Measurements from ENCODE around the gene GOLGA8A. TPM values are rescaled to one million over a fixed set of nuclear protein-coding genes. Genes with fewer than 3 reads are reported as not detected.

GOLGA8A gene
- total RNA-seq, 1 donor from 2014 or later: 14.3 TPM

DNA sequence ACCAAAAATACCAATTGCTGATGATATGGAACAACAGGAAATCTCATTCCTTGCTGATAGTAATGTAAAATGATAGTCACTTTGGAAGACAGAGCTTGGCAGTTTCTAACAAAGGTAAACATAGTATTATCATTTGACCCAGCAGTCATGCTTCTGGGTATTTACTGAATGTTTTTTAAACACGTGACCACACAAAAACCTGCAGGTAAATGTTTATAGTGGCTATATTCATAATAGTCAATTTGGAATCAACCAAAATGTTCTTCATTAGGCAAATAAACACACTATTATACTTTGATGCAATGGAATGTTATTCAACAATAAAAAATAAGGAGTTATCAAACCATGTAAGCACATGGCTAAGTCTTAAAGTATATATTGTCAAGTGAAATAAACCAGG lies 24.1 kb upstream of the GOLGA8A start:
- no peak overlapping the region for H3K4me3 ChIP-seq (ENCODE audit: low read depth, low read length)
- TF ChIP-seq, protein P1, sequence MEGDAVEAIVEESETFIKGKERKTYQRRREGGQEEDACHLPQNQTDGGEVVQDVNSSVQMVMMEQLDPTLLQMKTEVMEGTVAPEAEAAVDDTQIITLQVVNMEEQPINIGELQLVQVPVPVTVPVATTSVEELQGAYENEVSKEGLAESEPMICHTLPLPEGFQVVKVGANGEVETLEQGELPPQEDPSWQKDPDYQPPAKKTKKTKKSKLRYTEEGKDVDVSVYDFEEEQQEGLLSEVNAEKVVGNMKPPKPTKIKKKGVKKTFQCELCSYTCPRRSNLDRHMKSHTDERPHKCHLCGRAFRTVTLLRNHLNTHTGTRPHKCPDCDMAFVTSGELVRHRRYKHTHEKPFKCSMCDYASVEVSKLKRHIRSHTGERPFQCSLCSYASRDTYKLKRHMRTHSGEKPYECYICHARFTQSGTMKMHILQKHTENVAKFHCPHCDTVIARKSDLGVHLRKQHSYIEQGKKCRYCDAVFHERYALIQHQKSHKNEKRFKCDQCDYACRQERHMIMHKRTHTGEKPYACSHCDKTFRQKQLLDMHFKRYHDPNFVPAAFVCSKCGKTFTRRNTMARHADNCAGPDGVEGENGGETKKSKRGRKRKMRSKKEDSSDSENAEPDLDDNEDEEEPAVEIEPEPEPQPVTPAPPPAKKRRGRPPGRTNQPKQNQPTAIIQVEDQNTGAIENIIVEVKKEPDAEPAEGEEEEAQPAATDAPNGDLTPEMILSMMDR (conservative IDR thresholded peaks at IDR 0.05; ENCODE audit: low read depth, low read length): no peak
- no peak for DNase-seq (ENCODE audit: low read depth)

DNA sequence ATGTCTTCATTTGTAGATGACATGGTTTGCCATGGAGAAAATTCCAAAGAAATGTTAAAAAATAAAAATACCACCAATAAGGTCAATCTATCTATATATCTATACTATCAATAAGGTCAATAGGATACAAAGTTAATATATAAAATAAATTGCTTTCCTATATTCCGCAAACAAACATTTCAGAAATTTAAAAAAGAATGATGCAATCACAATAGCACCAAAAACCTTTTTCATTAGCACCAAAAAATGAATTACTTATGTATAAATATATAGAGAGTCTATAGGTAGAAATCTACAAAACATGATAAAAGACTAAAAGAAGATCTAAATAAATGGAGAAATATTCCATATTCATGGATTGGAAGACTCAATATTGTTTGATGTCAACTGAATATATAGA lies 22.8 kb upstream of the GOLGA8A start:
- DNase-seq (ENCODE audit: low read depth): no peak
- H3K4me3 ChIP-seq (ENCODE audit: low read depth, low read length): no peak overlapping the region
- TF ChIP-seq, protein P1 (conservative IDR thresholded peaks at IDR 0.05; ENCODE audit: low read depth, low read length): no peak

DNA sequence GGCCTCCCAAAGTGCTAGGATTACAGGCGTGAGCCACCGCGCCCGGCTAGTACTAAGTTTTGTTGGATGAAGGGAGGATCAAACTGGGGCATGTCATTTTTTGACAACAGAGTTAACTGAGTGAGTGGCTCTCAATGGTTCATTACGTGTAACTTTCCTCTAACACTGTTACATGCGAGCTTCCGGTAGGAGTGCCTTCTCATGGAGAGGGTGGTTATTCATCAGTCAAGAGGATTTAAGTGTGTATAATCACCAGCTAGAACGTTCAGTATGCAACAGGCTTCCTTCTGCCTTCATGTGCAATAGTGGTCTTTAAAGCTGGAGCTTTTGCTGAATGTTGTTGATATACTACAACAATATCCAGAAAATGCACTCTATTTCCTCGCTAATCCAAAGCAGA lies 19.1 kb upstream of the GOLGA8A start:
- no peak for DNase-seq (ENCODE audit: low read depth)
- TF ChIP-seq, protein P1 (conservative IDR thresholded peaks at IDR 0.05; ENCODE audit: low read depth, low read length): no peak
- H3K4me3 ChIP-seq (ENCODE audit: low read depth, low read length): no peak overlapping the region

DNA sequence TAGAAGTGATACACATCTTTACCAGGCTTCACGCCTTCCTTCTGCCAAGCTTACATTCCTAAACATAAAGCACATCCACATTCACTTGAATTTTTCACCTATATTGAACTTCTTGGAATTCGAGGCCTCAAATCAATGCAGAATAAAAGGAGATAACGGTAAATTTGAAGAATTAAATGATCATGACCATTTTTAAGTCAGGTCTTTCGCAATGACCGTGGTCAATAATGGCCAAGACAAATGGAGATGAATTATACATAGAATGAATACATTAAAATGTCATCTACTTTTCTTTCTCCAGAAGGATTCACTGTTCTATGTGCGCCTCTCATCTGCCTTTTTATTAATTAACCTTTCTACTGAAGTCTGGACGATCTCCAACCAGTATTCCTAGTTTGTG lies 5.3 kb upstream of the GOLGA8A start:
- TF ChIP-seq, protein P1 (conservative IDR thresholded peaks at IDR 0.05; ENCODE audit: low read depth, low read length): no peak

DNA sequence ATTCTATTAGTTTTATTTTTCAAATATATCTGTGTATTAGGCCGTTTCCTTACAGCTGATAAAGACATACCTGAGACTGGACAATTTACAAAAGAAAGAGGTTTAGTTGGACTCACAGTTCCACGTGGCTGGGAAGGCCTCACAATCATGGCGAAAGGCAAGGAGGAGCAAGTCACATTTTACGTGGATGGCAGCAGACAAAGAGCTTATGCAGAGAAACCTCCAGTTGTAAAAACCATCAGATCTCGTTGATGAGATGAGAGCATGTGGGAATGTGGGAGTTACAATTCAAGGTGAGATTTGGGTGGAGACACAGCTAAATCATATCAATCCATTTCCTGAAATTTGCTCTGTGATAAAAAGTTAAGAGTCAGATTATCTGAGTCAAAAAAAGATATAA lies 2.3 kb upstream of the GOLGA8A start:
- DNase-seq (ENCODE audit: low read depth): no peak
- H3K4me3 ChIP-seq (ENCODE audit: low read depth, low read length): no peak overlapping the region
- TF ChIP-seq, protein P1 (conservative IDR thresholded peaks at IDR 0.05; ENCODE audit: low read depth, low read length): no peak

More for the DNA sequence above, 5.3 kb upstream of the GOLGA8A start:
- H3K4me3 ChIP-seq (ENCODE audit: low read depth, low read length): no peak overlapping the region
- no peak for DNase-seq (ENCODE audit: low read depth)

DNA sequence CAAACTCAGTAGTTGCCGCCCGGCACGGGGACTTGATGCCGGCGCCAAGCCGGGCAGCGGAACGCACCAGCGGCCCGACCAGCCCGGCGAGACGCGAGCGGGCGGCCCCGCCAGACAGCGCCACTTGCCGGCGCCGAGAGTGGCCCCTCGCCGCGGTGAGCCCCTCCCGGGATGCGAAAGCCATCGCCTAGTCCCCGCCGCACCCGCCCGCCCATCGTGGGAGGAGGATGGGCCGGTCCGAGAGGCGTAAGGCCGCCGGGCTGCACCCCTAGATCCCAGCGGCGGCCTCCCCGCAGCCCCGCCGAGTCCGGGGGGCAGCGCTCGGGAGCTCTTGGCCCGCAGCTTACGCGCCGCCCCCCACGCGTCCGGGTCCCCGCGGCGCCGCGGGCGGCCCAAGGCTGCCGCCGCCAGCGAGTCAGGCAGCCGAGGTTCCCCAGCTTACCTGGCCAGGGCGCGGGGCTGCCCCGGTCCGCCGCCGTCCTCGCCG lies 609 bp downstream of the GOLGA8A start:
- H3K4me3 ChIP-seq (ENCODE audit: low read depth, low read length): peak overlapping the region; percentile 56
- DNase-seq (ENCODE audit: low read depth): no peak
- TF ChIP-seq, protein P1 (conservative IDR thresholded peaks at IDR 0.05; ENCODE audit: low read depth, low read length): no peak

DNA sequence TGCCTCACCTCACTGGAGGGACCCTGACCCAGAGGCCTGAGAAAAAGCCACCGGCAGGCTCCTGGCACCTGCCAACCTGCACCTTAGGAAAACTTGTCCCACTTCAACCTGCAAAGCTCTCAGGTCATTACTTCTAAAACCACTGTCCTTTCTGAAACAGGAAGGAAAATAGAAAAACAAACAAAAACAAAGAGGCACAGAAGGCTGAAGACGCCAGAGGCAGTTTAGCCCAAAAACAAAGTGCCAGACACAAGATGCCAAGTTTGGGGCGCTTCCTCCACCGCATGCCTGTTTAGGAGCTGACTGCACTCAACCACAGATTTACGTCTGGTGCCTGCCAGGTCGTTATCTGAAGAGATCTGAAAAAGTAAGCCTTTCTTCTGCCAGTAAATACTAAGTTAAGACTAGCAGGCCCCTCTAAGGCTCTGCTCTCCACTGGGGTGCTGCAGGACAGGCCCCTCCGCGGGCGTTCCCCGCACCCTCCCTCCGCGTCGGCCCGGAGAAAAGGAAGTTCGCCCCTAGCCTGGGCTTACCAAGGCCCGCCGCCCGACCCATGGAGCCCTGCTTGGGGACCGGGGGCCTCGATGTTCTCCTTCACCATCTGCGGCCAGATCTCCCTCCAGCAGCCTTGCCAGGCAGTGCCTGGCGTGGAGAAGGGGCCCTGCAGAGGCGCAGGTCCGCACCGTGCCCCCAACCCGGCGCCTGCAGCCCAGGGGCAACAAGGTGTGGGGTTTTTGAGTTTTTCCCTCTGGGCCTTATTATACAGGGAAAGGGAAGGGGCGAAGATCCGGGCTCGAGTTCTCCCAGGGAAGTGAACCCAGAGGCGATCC lies 1.3 kb downstream of the GOLGA8A start:
- H3K4me3 ChIP-seq (ENCODE audit: low read depth, low read length): peak overlapping the region; percentile 56
- DNase-seq (ENCODE audit: low read depth): no peak
- TF ChIP-seq, protein P1 (conservative IDR thresholded peaks at IDR 0.05; ENCODE audit: low read depth, low read length): no peak

All from epithelial cell of proximal tubule (primary cell).